ENCODE measurements around the gene HOMEZ.

- TF ChIP-seq CTCF (IDR thresholded peaks at IDR 0.05) (no peak), EZH2 (IDR thresholded peaks at IDR 0.05) (no peak)
These were observed 14.2 kb upstream of the HOMEZ start for GRCh38 chr14:23299986-23300686.
